ENCODE results near the gene PUSL1. TPM values are rescaled to one million over a fixed set of nuclear protein-coding genes. Genes with fewer than 3 reads are reported as not detected.

PUSL1 gene
- total and polyA plus RNA-seq, 2 donors (not counting 3 experiments of a cell fraction or from before 2014, with no cell fraction given): 18.8 to 27.3 TPM

GRCh38 chr1:1264026-1264425, 44.4 kb upstream of the PUSL1 start:
- Histone ChIP-seq H3K79me2 (ENCODE audit: control insufficient read depth, insufficient read depth, low read length) (peaks cover 37% of the 10 kb centered on the region), H4K20me1 (replicated peaks; ENCODE audit: control insufficient read depth, extremely low read depth, insufficient read depth, low read length) (no peaks in the 10 kb centered on the region), H3K9me3 (replicated peaks; ENCODE audit: control insufficient read depth, insufficient read depth, low read length) (no peaks in the 10 kb centered on the region), H3K36me3 (ENCODE audit: control insufficient read depth in 2 of 2, extremely low read depth in 1 of 2, insufficient read depth in 2 of 2, low read length in 2 of 2) (peaks cover 9 to 37% of the 10 kb centered on the region in 2 experiments), H3K4me3 (replicated peaks in 1 of 3; ENCODE audit: insufficient read depth in 1 of 3, low read depth in 1 of 3, low read length in 3 of 3) (no peak overlapping the region), H2AFZ (ENCODE audit: low read depth, low read length) (no peak overlapping the region), H3K9me1 (replicated peaks; ENCODE audit: control insufficient read depth, extremely low read depth, insufficient read depth, low read length) (no peaks in the 10 kb centered on the region), H3K27ac (ENCODE audit: insufficient read depth, low read depth, low read length) (peak overlapping the region; percentile 54), H3K27me3 (ENCODE audit: control insufficient read depth in 2 of 2, insufficient read depth in 2 of 2, low read length in 2 of 2) (no peaks in the 10 kb centered on the region), H3K4me2 (ENCODE audit: insufficient read depth, low read length) (no peak overlapping the region), H3K9ac (replicated peaks; ENCODE audit: extremely low read depth, insufficient read depth, low read length) (no peak overlapping the region), H3K4me1 (ENCODE audit: control insufficient read depth, extremely low read depth, insufficient read depth, low read length) (peaks cover 24% of the 10 kb centered on the region)
- CTCF ChIA-PET: interaction anchor here (1.2 to 4.6 kb wide), 2 partner anchors 13 to 142 kb away, joined by 4 to 25 read pairs; no protein-coding TSS in a partner anchor
- intact Hi-C loops (cut with micrococcal nuclease) (no loop called here), dilution Hi-C loops (cut with MboI; ENCODE audit: extremely low pct_ligation_motif_present, low sequenced_read_pairs) (no loop called here)
- POLR2A ChIA-PET: no interaction called here
- DNase-seq (ENCODE audit: low read depth, low spot score): no peak
- BruUV-seq (replicated peaks): no TSS peak
- TF ChIP-seq EZH2 (IDR thresholded peaks at IDR 0.05; ENCODE audit: borderline replicate concordance, low read depth, low read length, severe bottlenecking): no peak
- no peak for TF ChIP-seq POLR2A (IDR thresholded peaks at IDR 0.05; ENCODE audit: low read depth, low read length)
- TF ChIP-seq MYC (IDR thresholded peaks at IDR 0.05; ENCODE audit: low read depth, low read length): no peak
- no peak for TF ChIP-seq POLR2AphosphoS5 (IDR thresholded peaks at IDR 0.05; ENCODE audit: insufficient read depth, low read depth, low read length)
- no peak for TF ChIP-seq FOS (IDR thresholded peaks at IDR 0.05; ENCODE audit: borderline replicate concordance, insufficient read depth, low read length)
- no peak for TF ChIP-seq MAX (IDR thresholded peaks at IDR 0.05; ENCODE audit: insufficient read depth, insufficient read length)
- no peak for TF ChIP-seq GATA2 (IDR thresholded peaks at IDR 0.05; ENCODE audit: insufficient read depth, insufficient read length, low read depth, low read length)
- TF ChIP-seq CTCF (IDR thresholded peaks at IDR 0.05; ENCODE audit: extremely low read depth in 1 of 2, insufficient read depth in 1 of 2, low read depth in 1 of 2, low read length in 2 of 2): no peak
- no peak for FAIRE-seq
